ENCODE results near the gene HSDL1. TPM values are rescaled to one million over a fixed set of nuclear protein-coding genes. Genes with fewer than 3 reads are reported as not detected.
A peak's percentile ranks its signal among the peaks of the same experiment; 100 is the strongest.

Gene HSDL1
- total and polyA plus RNA-seq, 10 of the 15 experiments (the other 5 are each of a cell fraction or from before 2014, with no cell fraction given) = 2.0 to 13.4 (median 5.6) TPM

DNA sequence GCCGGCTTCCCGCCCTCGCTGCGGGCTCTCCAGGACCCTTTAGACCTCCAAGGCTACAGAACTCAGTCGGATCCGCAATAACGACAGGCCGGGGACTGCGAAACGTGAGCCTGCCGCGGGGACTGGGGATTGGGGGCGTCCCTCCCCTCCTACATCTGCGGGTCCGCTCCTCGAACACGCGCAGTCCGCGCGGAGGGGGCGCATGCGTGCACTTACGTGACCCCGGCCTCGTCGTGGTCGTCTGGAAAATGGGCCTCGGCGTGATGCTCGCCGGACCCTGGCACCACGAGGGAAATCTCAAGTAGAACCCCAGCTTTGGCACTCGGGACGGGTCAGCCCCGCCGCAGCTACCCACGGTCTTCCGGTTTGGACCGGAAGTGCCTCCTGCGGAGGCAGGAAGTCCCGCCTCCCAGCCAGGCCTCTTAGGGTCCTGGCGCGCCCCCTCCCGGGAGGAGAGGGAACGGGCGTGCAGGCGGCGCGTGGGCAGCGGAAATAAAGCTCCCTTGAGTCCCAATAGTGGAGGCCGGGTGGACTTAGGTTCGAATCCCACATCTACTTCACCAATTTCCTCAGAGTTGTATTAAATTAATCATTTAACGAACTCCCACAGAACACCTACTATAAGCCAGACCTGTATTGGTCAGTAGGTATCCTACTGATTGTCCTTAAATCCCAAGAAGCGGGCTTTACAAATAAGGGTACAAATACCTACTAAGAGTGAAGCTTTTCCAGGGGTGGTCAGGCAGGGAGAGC, 41.9 kb upstream of the HSDL1 start, which contains the start of gene TAF1C (continued):
- TF ChIP-seq, protein P1, sequence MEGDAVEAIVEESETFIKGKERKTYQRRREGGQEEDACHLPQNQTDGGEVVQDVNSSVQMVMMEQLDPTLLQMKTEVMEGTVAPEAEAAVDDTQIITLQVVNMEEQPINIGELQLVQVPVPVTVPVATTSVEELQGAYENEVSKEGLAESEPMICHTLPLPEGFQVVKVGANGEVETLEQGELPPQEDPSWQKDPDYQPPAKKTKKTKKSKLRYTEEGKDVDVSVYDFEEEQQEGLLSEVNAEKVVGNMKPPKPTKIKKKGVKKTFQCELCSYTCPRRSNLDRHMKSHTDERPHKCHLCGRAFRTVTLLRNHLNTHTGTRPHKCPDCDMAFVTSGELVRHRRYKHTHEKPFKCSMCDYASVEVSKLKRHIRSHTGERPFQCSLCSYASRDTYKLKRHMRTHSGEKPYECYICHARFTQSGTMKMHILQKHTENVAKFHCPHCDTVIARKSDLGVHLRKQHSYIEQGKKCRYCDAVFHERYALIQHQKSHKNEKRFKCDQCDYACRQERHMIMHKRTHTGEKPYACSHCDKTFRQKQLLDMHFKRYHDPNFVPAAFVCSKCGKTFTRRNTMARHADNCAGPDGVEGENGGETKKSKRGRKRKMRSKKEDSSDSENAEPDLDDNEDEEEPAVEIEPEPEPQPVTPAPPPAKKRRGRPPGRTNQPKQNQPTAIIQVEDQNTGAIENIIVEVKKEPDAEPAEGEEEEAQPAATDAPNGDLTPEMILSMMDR (IDR thresholded peaks at IDR 0.05 in 2 of 3, conservative IDR thresholded peaks at IDR 0.05 in 1 of 3; ENCODE audit: control insufficient read depth in 2 of 3, extremely low read depth in 1 of 3, insufficient read depth in 1 of 3, low read depth in 3 of 3, low read length in 3 of 3) = peak; percentile 94 to 99 (median 97); a peak in 5 of 6 replicates
- TF ChIP-seq POLR2AphosphoS2 (IDR thresholded peaks at IDR 0.05; ENCODE audit: low read depth, low read length) = 0 out of 2 replicates have a peak, but pooled peaks have one; percentile 70
- 0 out of 4 replicates have a peak, but pooled peaks of 1 of the 2 experiments have one; percentile 55 for TF ChIP-seq SRF (IDR thresholded peaks at IDR 0.05; ENCODE audit: low read depth in 2 of 2, low read length in 2 of 2)
- peak; percentile 84 for TF ChIP-seq RAD21 (IDR thresholded peaks at IDR 0.05; ENCODE audit: insufficient read depth, low read depth, low read length)
- TF ChIP-seq CEBPB (IDR thresholded peaks at IDR 0.05; ENCODE audit: borderline replicate concordance in 1 of 2, low read depth in 2 of 2, low read length in 2 of 2) = no peak
- no peak for TF ChIP-seq SP1 (IDR thresholded peaks at IDR 0.05; ENCODE audit: low read depth, low read length)
- TF ChIP-seq RB1 (IDR thresholded peaks at IDR 0.05; ENCODE audit: borderline replicate concordance) = peak; percentile 94
- TF ChIP-seq ASH2L (IDR thresholded peaks at IDR 0.05; ENCODE audit: borderline replicate concordance, low read depth) = peak; percentile 84; the same call in 1 of the 2 replicates
- TF ChIP-seq GATAD2B (conservative IDR thresholded peaks at IDR 0.05; ENCODE audit: low read depth) = peak; percentile 82
- TF ChIP-seq, protein P2, sequence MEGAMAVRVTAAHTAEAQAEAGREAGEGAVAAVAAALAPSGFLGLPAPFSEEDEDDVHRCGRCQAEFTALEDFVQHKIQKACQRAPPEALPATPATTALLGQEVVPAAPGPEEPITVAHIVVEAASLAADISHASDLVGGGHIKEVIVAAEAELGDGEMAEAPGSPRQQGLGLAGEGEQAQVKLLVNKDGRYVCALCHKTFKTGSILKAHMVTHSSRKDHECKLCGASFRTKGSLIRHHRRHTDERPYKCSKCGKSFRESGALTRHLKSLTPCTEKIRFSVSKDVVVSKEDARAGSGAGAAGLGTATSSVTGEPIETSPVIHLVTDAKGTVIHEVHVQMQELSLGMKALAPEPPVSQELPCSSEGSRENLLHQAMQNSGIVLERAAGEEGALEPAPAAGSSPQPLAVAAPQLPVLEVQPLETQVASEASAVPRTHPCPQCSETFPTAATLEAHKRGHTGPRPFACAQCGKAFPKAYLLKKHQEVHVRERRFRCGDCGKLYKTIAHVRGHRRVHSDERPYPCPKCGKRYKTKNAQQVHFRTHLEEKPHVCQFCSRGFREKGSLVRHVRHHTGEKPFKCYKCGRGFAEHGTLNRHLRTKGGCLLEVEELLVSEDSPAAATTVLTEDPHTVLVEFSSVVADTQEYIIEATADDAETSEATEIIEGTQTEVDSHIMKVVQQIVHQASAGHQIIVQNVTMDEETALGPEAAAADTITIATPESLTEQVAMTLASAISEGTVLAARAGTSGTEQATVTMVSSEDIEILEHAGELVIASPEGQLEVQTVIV (IDR thresholded peaks at IDR 0.05; ENCODE audit: borderline replicate concordance, partially characterized antibody) = peak; percentile 29
- TF ChIP-seq ZZZ3 (IDR thresholded peaks at IDR 0.05; ENCODE audit: control insufficient read depth, insufficient read length, low read depth) = no peak
- TF ChIP-seq HCFC1 (IDR thresholded peaks at IDR 0.05; ENCODE audit: low read length) = peak; percentile 64
- no peak for TF ChIP-seq NR2C2 (IDR thresholded peaks at IDR 0.05; ENCODE audit: borderline replicate concordance, control insufficient read depth, insufficient read length, low read depth)
- TF ChIP-seq MEF2B (IDR thresholded peaks at IDR 0.05; ENCODE audit: partially characterized antibody, poor library complexity, severe bottlenecking) = peak; percentile 75
- TF ChIP-seq SMC3 (IDR thresholded peaks at IDR 0.05; ENCODE audit: borderline replicate concordance, low read length) = peak; percentile 88
